GM18526 (cell line): ENCODE results near the gene NEU2.

Experiments used
- POLR2A ChIP-seq: IDR thresholded peaks from 3 replicates; pipeline ENCODE4 v1.6.1; 2011; ENCODE audit not compliant: insufficient read length; ENCODE audit errors: extremely low read depth

The NEU2 gene

GRCh38 chr2:233039846-233040530 lies 7.5 kb downstream of the NEU2 start:
- no peak for TF ChIP-seq POLR2A

DNA sequence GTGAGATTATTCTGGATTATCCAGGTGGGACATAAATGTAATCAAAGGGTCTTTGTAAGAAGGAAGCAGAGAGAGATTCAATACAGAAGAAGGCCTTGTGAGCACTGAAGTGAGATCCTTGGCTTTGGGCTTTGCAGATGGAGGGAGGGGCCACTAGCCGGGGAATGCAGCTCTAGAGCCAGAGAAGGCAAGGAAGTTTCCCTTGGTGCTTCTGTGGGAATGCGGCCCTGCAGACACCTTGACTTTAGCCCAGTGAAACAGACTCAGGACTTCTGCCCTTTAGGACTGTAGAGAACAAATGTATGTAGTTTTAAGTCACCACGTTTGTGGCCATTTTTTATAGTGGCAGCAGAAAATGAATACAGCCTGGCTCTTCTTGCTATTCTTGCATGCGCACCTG lies 8.1 kb downstream of the NEU2 start:
- TF ChIP-seq POLR2A, result no peak

DNA sequence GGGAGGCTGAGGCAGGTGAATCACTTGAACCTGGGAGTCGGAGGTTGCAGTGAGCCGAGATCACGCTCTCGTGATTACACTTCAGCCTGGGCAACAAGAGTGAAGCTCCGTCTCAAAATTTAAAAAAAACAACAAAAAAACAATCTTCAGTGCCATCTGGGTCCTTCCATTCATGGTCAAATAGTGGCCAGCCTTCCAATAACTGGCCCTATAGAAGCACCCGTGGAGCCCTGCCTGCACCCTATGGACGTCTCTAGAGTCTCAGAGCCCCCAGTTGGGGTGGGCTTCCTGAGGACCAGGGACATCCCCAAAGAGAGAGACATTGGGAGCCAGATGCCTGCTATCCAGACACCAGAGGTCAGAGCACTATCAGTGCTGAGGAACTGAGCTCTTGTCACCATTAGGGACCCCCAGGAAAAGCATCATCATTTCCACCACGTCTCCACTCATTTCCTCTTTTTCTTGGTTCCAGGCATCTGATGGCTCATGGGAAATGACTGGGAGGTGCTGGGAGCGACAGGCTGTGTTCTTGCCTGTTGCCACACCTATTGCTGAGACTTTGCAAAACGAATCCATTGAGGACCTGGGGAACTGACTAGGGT lies 9.4 kb downstream of the NEU2 start:
- no peak for TF ChIP-seq POLR2A

- no peak for TF ChIP-seq POLR2A
These were observed 10.1 kb downstream of the NEU2 start for GRCh38 chr2:233042549-233042948.

DNA sequence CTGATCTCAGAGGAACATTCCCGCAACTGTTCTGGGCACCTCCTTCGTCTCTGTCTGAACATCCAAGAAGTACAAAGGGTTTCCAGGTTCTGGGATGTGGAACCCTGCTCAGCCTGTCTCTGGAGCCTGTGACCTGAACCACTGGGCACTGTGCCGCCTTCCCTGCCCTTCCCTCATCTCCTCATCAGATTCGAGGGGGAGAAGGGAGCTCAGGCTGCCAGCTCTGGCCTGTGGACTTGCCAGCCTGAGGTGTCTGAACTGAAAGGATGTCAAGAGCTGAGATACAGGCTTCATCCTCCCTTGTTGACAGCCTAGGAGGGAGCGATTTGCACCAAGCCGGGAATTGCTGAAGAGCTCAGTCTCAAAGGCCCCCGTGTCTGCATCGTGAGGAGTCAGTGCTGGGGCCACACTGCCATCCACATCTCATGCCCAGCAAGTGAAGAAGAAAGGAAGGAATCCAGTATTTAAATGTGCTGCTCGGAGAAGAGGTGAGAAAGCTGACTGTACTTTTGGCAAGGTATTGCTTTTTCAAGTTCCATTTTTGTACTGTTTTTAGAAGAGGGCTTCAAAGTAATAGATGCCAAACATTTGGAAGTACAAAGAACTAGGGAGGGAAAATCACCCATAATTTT lies 12.6 kb downstream of the NEU2 start:
- no peak for TF ChIP-seq POLR2A

- no peak for TF ChIP-seq POLR2A
These were observed 14.7 kb downstream of the NEU2 start for GRCh38 chr2:233047206-233047605.

DNA sequence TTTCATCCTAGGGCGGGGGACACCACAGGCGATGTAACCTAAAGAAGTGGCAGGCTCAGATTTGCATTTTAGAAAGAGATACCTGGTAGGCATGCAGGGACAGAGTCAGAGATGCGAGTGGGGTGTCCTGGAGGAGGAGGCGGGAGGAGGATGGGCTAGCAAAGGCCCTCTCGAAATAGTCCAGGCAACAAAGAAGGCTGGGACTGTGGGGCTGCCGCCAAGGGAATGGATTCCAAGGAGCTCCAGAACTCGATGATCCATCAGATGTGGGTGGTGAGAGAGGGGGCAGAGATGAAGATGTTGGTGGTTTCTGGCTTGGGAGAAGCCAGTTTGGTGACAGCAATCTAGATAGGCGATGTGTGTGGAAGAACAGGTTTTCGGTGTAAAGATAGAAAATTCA lies 15.2 kb downstream of the NEU2 start:
- TF ChIP-seq POLR2A, result no peak

DNA sequence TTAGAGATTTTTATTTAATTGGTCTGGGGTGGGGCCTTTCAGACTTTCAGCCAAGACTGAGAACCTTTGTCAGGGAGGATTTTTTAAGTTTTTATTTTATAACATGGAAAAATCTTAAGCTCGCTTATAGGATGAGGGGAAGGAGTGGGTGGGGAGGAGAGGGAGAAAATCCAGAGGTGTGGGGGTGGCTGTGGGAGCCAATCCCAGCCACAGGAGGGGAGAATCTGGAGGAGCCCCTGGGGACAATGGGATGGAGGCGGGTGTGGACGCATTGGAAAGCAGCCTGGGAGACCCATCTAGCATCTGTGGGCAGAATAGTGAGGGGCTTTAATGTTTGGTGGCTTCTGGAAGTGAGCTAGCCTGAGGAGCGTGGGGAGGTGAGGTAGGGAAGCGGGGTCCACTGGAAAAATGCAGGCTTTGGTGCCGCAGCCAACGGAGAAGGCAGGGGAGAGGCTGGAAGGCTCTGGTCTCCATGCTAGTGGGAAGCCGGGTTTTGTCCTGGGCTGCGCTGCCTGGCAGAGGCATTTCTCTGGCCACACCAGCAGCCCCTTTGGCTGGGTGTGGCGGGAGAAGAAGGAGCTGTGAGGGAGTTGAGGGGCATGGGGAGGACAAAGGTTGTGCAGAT lies 16.2 kb downstream of the NEU2 start:
- no peak for TF ChIP-seq POLR2A

DNA sequence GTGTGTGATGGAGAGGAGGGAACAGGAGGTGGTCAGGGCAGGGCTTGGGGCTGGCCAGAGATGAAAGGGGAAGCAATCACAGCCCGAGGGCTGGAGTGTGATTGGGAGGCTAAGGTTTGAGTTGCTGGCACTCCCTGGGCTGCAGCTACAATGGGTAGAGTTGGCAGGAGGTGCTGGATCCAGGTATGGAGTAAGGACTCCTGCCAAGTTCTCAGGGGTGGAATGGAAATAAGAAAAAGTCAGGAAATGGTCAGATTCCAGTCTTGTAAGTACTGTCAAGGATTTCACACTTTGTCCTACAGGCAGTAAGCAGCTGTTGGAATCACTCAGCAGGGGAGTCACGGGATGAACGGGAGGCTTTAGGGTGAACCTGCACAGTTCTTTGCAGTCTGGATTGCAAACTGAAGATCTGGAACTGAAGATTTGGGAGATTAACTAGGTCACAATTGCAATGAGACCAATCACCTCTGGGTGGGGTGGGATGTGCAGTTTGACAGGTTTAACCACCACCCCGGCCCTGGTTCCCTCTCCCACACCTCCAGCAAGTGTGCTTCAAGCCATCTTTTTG lies 16.8 kb downstream of the NEU2 start:
- no peak for TF ChIP-seq POLR2A

DNA sequence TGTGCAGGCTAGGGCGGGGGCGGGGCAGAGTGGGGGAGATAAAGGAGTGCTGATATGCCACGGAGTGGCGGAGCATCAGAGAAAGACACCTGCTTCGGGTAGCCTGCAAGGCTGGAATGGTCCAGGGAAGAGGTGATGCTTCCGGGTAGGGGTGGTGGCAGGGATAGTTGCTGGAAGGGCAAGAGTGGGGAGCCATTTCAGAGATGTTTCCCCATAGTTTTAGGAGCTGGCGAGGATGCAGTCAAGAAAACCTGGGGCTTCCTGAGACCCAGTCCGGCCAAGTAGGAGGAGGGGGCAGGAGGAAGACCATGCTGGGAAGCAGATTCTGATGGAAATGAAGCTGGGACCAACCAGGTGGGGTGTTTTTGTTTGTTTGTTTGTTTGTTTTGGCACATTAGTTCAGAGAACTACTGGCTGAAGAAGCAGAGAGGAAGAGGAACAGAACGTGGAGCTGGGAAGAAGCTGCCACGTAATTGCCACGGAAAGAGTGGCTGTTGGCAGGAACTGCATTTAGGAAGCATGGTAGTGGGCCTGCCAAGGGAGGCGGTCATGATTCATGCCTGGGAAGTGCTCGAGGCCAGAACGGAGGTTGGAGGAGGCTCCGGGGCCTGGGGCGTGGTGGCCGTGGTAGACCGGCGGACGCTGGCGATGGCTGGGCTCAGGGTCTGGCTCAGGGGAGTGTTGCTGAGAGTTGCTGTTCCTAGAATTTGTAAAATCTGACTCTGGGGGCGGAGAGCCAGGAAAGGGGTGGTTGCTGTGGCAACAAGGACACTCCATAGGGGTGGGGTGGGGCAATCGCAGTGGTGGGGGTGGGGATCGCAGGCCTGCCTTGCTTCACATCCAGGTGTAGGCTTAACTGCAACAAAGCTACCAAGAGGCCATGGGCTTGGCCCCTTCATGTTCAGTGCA lies 19.0 kb downstream of the NEU2 start:
- no peak for TF ChIP-seq POLR2A

DNA sequence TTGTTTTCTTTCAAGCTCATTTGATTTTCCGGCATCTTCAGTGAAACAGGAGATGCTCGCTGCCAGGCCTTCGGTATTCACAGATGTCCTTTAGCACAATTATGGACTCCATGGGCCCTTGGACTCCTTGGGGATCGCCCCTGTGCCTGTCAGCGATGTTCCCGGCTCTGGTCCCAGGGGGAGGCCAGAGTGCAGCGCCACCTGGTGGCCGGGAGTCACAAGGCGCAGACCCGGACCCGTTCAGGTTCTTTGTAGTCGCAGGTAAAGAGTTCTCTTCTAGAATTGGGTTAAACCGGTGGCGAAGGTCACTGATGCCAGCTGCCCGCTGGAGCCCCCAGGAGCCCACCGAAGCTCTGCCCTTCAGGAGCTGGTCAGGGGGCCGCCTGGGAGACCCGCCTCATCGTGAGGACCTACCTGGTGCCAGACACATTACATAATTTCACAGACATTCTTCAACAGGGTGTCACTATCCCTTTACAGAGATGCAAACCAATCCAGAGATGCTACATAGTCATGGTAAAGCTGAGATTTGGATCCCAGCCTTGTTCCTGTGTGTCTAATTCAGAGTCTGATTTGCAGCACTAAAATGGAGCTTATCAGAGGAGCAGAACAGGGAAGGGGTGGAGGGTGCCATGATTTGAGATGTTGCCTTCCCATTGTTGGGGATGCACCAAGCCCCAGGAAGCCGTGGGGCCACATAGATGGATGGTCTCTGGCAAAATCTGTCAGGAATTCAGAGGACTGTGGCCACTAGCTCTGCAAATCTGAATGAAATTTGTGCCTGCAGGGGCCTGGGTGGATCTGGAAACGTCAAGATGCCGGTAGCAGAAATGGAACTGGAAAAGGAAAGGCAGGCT lies 21.7 kb downstream of the NEU2 start:
- TF ChIP-seq POLR2A, result no peak

DNA sequence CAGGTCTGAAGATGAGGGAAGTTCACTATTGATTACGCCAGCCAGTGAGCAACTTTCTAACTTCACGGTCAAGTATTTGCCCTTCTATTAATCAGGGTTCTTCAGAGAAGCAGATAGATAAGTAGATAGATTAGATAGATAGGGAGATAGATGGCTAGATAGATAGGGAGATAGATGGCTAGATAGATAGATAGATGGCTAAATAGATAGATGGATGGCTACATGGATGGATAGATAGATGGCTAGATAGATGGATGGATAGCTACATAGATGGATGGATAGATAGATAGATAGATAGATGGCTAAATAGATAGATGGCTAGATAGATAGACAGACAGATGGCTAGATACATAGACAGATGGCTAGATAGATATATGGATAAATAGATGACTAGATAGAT lies 22.9 kb downstream of the NEU2 start:
- TF ChIP-seq POLR2A, result no peak

GRCh38 chr2:233056961-233057605 lies 24.6 kb downstream of the NEU2 start:
- TF ChIP-seq POLR2A, result no peak
